GM18867 (cell line): Measurements from ENCODE around the gene CXXC1.
"Not testable (repeated sequence)": the region's sequence is repeated elsewhere in the genome, so short reads cannot be mapped to it uniquely, and the experiment has no call there.

Experiments used
- ATAC-seq: cut with Tn5 transposase; IDR thresholded peaks from one replicate; pipeline ENCODE4 v1.9.1; 2021; ENCODE audit warnings: mild to moderate bottlenecking, moderate library complexity; ENCODE audit not compliant: unreplicated experiment

CXXC1 gene

DNA sequence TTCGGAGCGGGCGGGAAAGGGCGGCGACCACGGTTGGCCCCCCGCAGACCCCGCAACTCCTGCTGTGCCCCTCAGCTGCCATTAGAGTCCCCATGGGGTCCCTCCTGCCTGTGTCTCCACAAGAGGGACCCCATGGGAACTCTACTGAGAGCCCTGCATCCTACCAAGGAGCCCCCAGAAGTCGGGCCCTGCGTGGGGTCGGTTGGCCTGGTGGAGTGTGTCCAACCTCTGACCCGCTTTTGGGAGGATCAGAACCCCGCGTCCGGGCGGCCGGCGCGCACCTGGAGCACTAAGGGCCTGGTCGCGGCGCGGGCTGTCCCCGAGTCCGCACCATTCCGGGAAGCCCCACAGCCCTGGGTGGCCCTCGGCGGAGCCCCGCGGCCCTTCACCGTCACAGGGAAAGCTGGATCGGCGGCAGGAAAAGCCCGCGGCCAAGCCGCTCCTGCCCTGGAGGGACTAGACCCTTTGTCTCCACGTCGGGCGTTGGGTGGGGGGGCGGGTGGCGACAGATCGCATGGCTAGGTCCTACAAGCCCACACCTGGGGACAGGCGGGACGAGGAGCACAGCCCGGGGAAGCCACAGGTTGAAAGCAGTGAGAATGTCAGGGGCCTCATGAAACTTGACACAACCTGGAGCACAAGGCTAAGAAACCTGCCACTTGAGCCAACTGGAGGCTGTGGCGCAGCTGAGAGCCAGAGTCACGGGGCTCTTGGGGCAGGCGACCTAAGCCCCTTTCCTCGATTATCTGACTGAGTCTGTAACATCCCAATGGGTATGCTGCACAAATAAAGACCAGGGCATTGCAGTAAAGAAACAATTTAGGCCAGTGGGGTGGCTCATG lies 11.2 kb upstream of the CXXC1 start:
- ATAC-seq: no peak

DNA sequence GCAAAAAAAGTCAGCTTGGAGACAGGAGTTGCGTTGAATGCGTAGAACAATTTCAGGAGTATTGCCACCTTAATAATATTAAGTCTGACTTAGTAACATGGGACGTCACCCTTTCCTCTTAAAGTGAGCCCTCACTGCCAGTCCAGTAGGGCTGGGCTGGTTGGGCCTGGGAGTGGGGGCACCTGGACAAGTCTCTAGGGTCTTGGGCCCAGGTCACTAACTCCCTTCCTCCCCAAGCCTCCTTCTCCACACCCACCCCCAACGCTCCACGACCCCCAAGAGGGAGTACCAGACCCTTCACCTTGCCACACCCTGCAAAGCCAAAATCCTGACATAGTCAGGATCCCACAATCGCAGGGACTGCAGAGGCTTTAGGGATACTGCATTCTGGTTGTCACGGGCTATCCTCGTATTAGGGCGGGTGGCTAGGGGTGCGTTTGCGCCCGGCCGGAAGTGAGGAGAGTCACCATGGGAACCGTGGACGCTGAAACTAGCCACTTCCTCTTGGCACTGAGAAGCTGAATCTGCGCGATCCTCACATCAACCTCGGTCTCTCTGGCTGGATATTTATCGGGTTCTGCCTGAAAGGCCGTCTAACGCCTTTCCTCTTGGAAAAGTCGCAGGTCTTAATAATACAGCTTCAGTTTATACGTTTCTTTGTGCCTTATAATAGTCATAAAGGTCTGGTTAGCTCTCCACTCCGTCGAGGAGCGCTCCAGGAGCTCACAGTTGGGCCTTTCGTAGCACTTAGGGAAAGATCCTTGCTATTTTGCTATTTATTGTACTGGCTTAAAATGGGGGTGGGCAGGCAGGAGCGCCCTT lies 10.3 kb upstream of the CXXC1 start:
- ATAC-seq: peak; percentile 98

DNA sequence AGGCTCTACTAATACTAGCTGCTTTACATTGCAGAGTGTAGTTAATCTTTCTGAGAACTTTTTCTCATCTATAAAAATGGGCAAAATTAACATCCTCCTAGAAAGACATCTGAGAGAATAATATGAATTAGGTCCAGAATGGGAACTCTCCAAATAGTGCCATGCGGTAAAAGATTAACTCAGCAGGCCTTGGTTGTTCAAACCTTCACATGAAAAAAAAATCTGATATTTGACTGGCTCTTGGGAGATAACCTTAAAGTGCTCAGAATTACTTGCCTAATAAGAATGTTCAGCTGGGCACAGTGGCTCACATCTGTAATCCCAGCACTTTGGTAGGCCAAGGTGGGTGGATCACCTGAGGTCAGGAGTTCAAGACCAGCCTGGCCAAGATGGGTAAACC lies 5.5 kb upstream of the CXXC1 start:
- no peak for ATAC-seq

DNA sequence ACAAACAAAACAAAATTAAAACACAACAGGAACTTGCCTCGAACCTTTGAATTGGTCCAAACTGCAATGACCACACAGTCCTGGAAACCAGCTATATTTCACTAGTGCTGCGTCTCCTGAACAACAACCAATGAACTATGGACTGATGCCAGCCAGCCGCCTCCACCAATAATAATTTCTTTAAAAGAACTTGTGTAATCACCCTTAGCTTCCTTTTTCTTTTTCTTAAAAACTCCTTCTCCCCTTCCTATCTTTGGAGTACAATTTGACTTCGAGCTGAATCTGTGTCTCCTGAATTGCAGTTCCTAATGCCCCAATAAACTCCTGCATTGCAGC lies 1.6 kb upstream of the CXXC1 start:
- ATAC-seq: no peak

DNA sequence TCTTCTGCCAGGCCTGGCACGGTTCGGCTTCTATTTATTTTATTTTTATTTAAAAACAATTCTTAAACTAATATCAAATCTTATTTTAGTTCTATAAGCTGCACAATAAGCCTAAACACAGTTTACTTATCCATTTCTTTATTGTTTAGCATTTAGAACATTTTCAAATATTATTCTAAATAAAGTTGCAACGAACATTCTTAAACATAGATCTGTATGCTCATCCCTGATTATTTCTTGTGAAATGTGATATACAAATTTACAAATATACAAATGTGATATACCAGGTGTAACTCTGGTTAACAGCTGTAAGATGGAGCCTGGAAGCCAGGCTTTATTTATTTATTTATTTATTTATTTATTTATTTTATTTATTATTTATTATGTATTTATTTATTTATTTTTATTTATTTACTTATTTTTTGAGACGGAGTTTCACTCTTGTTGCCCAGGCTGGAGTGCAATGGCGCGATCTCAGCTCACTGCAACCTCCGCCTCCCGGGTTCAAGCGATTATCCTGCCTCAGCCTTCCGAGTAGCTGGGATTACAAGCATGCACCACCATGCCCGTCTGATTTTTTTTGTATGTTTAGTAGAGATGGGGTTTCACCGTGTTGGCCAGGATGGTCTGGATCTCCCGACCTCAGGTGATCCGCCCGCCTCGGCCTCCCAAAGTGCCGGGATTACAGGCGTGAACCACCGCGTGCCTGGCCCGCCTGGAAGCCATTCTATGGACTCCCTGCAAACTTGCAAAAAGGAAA lies 1.0 kb upstream of the CXXC1 start:
- ATAC-seq: not testable (repeated sequence)

DNA sequence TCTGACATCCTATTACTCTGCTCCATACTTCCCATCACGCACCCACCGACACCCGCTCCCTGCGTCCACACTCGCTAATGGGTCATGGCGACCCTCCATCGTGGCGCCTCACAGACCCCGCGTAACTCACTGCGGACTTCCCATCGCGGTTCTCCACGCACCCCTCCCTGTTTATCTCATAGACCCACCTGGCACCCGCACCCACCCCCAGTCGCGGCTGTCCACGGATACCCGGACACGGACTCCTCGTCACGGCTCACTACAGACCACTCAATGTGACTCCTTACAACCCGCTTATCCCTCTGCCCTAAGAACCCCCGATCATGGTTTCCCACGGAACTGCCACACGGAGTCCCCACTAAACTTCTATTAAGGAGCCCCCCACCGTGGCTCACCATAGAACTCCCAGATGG lies 458 bp downstream of the CXXC1 start:
- ATAC-seq: no peak

- no peak for ATAC-seq
Observed at GRCh38 chr18:50286391-50287027, 983 bp downstream of the CXXC1 start.

GRCh38 chr18:50285631-50286321 lies 1.7 kb downstream of the CXXC1 start:
- no peak for ATAC-seq

GRCh38 chr18:50285071-50285470 lies 2.4 kb downstream of the CXXC1 start:
- ATAC-seq: no peak

GRCh38 chr18:50284255-50284885 lies 3.1 kb downstream of the CXXC1 start:
- no peak for ATAC-seq

- ATAC-seq: no peak
Observed at GRCh38 chr18:50283469-50284209, 3.9 kb downstream of the CXXC1 start.

GRCh38 chr18:50282521-50283335 lies 4.8 kb downstream of the CXXC1 start:
- no peak for ATAC-seq

DNA sequence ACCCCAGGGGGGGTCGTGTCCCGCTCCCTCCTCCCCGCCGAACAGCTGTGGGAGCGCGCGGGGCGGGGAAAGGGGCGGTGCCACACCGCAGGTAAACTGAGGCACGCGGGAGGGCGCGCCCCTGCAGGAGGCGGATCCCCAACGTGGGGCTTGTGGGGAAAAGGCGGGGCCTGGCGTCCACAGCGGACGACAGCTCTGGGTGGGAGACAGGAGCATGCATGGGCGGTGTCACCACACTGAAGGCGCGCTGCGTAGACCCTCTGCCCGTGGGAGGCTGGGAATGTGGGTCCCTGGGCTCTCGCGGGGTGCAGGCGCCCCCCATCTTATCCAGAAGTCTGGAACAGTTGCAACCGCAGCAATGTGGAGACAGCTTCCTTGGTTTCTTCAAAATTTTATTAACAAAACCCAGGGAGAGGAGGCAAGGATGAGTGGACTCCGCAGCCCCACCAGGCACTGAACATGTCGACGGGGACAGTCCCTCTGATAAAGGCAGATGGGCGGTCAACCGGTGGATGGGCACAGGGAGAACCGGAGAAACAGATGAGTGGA lies 5.4 kb downstream of the CXXC1 start:
- ATAC-seq: no peak

- peak; percentile 90 for ATAC-seq
Observed at GRCh38 chr18:50281295-50281971, 6.1 kb downstream of the CXXC1 start, which contains the start of gene MBD1. Gene MBD1 (minus strand): TSS chr18:50281523. CDS start chr18:50279992, 1,531 bp downstream.

DNA sequence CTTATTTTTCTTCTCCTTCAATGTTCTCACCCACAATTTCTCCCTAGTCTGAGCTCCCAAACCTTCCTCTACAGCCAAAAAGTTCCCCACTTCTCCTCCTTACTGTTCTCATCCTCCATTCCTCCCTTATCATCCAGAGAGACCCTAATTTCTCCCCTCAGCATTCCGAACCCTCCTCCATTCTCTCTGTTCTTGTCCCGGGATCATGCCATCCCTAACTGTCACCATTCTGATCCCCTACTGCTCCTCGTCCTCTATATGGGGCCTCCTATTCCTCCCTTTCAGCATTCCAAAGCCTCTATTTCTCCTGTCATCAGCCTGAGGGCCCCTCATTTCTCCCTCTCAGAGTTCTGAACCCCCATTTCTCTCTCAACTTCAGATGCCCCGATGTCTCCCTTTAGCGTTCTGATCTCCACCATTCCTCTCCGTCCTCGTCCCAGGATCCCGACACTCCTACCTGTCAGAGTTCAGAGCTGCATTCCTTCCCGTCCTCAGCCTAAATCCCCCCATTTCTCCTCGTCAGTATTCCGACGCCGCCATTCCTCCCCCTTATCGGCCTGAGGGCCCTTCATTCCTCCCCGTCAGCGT lies 6.7 kb downstream of the CXXC1 start:
- no peak for ATAC-seq

- ATAC-seq: no peak
Observed at GRCh38 chr18:50279752-50280151, 7.7 kb downstream of the CXXC1 start.

GRCh38 chr18:50277942-50278341 lies 9.6 kb downstream of the CXXC1 start:
- ATAC-seq: no peak
